Activated gamma-delta T cell treated with anti-CD3 and anti-CD28 coated beads, Interleukin-2, amount 50 U/mL, for 16 hours (primary cell): ENCODE results near the gene OR5K1.

Experiments
- DNase-seq: peaks from one replicate; pipeline ENCODE4 v3.0.0-alpha.2; 2020; ENCODE audit warnings: low read depth

Gene OR5K1

GRCh38 chr3:98462901-98463300 lies at the start of gene OR5K1:
TSS of gene OR5K1 (plus strand) at chr3:98463201. CDS start at chr3:98469577, 6,376 bp downstream.
- no peak for DNase-seq

DNA sequence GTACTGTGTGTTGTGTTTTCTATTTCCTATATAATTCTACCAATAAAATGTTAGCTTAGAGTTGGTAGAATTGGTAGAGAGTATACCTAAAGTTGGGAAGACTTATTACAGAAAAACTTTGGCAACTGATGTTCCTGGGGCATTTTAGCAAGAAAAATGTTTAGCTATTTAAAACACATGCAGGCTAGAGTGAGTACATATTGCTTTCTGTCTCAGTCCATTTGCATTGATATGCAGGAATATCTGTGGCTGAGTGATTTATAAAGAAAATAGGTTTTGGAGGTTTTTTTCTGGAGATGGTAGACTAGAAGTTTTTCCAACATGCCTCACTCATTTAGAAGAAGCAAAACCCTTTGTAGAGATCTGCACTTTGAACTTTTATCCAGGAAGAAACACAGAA lies 30.4 kb upstream of the OR5K1 start:
- DNase-seq, result no peak

DNA sequence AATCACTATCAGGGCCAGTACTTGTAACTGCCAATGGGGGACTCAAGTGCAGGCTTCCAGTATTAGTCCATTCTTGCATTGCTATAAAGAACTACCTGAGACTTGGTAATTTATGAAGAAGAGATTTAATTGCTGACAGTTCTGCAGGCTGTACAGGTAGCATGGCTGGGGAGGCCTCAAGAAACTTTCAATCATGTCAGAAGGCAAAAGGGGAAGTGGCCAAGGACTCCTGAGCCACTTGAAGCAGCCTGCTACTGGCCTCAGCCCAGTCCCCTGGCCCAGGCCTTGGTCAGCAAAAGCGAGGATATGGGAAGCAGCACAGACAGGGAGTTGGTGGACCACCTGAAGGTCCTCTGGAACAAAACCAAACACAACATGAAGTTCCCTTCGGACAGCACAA lies 29.2 kb upstream of the OR5K1 start:
- DNase-seq, result no peak

GRCh38 chr3:98434412-98434811 lies 28.6 kb upstream of the OR5K1 start:
- no peak for DNase-seq

DNA sequence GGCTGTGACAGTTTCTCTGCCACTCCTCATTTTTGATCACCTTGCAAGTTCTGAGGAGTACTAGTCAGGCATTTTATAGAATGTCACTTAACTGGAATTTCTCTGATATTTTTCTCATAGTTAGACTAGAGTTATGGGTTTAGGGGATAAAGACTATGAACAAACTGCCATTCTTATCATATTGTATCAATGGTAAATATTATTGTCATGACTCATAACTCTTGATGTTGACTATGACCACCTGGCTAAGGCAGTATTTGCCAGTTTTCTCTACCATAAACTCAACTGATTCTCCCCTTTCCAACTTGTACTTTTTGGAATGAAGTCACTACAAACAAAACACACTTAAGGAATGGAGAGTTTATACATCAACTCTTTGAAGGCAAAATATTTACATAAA lies 22.7 kb upstream of the OR5K1 start:
- no peak for DNase-seq

- DNase-seq, result no peak
Measured at GRCh38 chr3:98445949-98446406, 17.0 kb upstream of the OR5K1 start.

DNA sequence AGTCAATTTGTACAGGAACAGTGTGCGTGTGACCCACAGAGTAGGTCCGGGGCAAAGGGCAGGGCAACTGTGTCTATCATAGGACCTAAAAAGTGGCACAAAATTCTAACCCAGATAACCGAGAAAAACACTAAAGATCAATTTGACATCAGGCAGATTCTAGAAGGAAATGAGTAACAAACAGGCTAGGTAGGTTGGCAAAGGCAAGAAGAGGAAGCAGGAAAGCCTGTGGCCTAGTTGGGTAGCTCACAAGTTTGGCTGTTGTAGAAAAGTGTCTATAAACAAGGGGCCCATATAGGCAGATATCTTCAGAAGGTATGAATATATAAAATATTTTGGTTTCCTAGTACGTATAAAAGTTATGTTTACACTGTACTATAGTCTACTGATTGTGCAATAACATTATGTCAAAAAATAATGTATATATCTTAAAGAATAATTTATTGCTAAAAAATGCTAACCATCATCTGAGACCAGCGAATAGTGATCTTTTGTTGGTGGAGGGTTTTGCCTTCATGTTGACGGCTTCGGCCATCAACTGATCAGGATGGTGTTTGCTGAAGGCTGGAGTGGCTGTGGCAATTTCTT lies 13.3 kb upstream of the OR5K1 start:
- no peak for DNase-seq

DNA sequence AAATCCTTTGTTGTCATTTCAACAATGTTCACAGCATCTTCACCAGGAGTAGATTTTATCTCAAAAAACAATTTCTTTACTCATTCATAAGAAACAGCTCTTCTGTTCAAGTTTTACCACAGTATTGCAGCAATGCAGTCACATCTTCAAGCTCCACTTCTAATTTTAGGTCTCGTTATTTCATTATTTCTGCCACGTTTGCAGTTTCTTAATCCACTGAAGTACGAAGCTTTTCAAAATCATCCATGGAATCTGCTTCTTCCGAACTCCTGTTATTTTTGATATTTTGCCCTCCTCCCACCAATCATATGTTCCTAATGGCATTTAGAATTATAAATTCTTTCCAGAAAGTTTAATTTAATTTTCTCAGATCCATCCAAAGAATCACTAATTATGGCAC lies 12.6 kb upstream of the OR5K1 start:
- no peak for DNase-seq

GRCh38 chr3:98453827-98454226 lies 9.2 kb upstream of the OR5K1 start:
- no peak for DNase-seq

DNA sequence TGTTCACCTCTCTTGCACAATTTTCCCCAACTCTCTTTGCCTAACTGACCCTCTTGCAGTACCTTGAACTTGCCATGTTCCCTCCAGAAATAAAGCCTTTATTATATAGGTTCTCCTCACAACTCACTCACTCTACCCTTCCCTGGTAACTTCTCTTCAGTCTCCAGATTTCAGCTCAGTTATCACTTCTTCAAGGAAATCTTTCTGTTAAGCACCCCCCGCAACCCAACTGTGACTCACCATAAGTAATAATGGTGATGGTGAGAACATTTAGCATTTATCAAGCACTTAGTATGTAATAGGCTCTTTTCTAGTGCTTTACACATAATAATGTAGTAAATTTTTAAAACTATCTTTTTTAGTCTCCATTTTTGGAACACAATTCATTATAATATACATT lies 8.1 kb upstream of the OR5K1 start:
- no peak for DNase-seq

- no peak for DNase-seq
Measured at GRCh38 chr3:98457543-98457942, 5.5 kb upstream of the OR5K1 start.

DNA sequence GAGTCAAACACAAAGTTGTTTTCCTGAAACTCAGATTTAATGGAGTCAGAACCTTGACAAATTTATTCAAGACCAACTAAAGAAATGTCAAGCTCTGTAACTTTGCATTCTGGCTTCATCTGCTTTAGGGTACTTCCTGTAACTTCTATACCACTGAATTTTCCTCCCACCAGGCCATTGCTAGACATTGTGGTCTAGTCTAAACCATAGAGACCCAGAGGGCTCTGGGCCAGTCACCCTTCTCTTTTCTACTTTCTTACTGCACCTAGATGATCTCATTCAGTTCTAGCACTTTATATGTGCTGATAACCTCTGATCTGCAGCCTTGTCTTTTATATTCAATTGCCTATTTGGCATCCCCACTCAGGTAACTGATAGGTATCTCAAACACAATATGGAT lies 2.8 kb upstream of the OR5K1 start:
- no peak for DNase-seq

- no peak for DNase-seq
Measured at GRCh38 chr3:98482717-98483482, 19.9 kb downstream of the OR5K1 start.

DNA sequence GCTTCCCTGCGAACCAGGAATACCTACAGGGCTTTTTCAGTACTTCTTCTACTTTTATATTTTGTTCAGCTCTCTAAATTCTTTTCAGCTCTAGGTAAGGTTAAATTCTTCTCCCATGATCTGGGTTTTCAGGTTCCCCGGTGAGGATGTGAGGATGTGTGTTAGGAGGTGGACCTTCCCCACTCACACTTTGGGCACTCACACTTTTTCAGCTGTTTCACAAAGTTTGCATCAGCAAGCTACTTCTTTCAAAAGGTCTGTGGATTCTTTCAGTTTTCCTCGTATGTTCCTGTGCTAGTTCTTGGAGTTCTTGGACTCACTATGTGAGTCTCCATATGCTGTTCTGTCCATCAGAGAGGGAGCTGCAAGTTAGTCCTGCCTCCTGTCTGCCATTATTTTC lies 20.6 kb downstream of the OR5K1 start:
- no peak for DNase-seq

- no peak for DNase-seq
Measured at GRCh38 chr3:98497381-98497780, 34.4 kb downstream of the OR5K1 start, which contains the start of gene OR5K2. TSS of gene OR5K2 (plus strand) at chr3:98497681. CDS start at chr3:98497681, 0 bp downstream.

DNA sequence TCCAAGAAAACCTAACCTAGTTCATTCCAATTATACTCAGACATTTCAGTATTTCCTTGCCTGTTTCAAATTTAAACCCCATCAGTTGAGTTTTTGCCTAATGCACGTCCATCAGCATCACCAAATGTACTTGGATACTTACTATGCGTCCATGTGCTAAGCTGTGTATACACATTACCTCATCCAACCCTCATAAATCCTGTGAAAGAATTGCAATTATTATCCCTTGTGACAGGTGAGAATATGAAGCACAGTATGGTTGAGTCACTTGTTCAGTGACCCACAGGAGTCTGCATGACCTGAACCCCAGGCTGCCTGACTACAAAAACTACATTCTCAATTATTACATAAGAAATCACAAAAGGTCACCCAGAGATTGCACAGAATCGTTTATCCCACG lies 37.0 kb downstream of the OR5K1 start:
- no peak for DNase-seq

DNA sequence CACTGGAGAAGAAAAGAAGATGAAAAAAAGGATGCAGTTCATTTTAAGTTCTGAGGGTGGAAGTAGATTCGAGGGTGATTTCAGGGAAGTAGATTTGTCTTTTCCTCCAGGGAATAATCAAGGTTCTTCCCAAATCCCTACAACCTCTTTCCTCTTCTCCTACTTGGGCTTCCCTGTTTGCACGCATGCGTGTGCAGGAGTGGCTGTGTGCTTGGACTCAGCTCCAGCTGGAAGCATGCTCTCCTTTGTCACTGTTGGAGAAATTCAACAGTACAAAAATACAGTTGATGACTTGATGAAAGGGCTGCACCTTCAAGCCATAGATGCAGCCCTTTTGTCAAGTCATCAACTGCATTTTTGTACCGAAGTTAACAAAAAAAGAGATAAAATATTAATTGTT lies 38.3 kb downstream of the OR5K1 start:
- DNase-seq, result no peak

DNA sequence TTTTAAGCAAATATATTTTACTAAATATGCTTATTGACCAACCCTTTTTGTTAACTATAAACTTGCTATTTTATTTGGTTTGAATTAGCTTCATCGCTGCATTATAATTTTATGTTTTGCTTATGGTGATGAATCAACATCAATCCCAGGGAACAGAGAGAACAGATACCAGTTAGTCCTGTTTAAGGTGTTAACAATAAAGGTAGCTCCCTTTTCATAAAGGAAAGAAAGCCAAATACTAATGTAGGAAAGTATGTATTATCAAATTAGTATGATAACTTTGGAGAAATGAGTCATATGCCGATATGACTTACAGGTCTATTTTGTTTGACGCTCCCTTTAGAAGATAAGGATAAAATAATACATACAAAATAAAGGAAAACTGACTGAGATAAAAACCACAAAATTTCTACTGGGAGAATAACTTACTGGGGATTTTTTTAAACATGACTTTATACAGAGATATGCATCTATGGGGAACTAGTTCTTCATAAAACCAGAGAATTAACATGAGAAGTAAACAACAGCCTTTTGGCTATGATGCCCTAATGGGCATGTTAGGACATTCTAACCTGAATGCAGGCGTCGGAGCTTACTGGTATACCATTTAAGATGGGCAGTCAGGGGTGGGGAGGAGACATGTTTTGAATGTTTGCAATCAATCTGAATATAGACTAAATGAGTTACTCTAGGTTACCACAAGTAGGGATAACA lies 39.0 kb downstream of the OR5K1 start:
- no peak for DNase-seq

- no peak for DNase-seq
Measured at GRCh38 chr3:98504539-98504938, 41.5 kb downstream of the OR5K1 start.

GRCh38 chr3:98508582-98508981 lies 45.6 kb downstream of the OR5K1 start:
- no peak for DNase-seq

DNA sequence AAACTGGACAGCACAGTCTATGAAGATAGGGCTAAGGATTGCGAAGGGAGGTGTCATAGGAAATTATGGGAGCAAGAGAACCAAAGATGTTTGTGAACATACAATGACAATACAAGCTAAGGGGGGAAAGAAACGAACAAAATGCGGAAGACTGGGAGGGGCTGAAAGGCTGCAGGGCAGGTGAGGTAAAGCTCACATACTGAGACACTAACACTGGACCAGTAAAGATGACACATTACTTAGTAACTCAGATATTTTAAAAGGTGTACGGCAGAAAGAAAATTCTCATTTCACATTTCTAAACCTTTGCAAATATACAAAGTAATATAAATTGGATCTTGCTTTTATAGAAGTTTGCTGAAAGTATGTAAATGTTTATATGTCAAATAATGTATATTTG lies 49.6 kb downstream of the OR5K1 start:
- no peak for DNase-seq

GRCh38 chr3:98513091-98513511 lies 50.1 kb downstream of the OR5K1 start:
- DNase-seq, result no peak

DNA sequence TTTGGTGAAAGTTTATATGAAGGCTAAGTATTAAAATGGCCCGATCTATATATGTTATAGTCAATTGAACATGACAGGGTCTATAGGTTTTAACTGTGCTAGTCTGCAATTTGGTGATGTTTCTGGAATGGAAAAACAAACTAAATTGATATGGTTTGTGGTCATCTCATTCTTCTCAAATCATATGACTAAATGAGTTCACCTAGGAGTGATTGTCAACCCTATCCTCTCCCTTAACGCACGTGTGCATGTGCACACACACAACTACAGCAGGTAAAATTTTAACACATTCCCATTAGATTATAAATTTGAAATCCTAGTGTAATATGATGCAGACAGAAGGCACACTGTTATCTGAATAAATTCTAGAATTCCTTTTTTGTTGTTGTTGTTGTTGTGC lies 50.7 kb downstream of the OR5K1 start:
- DNase-seq, result no peak
